ENCODE data around the gene APOBEC3G.
"Not testable (repeated sequence)": the region's sequence is repeated elsewhere in the genome, so short reads cannot be mapped to it uniquely, and the experiment has no call there.

APOBEC3G gene

GRCh38 chr22:39077026-39077840 is at the start of gene APOBEC3G:
APOBEC3G (plus strand) TSS chr22:39077275; CDS start chr22:39077362, 87 bp downstream.
- peak; percentile 27 for DNase-seq (ENCODE audit: low read depth, low spot score)
- in situ Hi-C loops (cut with HindIII; ENCODE audit: low sequenced_read_pairs), result not testable (repeated sequence)

DNA sequence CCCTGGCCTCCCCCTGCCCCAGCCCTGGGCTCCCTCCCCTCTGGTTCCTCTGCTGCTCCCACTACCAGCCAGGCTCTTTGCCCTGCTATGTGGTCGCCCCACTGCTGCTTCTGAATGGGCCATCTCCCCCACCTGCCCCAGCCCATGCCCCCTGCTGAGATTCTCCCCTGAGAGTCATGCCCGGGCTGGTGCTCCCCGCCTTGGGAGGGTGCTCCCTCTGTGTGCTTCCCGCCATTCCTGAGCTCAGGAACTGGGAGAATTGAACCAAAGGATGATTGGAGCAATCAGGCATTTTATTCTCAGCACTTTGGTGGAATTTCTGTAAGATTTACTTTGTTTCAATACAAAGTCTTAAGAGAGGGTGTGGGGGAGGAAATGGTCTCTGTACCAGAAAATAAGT is 49.4 kb upstream of the APOBEC3G start:
- no peak overlapping the region for H3K4me3 ChIP-seq (ENCODE audit: low read depth, low read length)
- TF ChIP-seq, protein P1, sequence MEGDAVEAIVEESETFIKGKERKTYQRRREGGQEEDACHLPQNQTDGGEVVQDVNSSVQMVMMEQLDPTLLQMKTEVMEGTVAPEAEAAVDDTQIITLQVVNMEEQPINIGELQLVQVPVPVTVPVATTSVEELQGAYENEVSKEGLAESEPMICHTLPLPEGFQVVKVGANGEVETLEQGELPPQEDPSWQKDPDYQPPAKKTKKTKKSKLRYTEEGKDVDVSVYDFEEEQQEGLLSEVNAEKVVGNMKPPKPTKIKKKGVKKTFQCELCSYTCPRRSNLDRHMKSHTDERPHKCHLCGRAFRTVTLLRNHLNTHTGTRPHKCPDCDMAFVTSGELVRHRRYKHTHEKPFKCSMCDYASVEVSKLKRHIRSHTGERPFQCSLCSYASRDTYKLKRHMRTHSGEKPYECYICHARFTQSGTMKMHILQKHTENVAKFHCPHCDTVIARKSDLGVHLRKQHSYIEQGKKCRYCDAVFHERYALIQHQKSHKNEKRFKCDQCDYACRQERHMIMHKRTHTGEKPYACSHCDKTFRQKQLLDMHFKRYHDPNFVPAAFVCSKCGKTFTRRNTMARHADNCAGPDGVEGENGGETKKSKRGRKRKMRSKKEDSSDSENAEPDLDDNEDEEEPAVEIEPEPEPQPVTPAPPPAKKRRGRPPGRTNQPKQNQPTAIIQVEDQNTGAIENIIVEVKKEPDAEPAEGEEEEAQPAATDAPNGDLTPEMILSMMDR (IDR thresholded peaks at IDR 0.05; ENCODE audit: low read depth, low read length), result no peak
- no peak for DNase-seq (ENCODE audit: low read depth, low spot score)
- in situ Hi-C loops (cut with HindIII; ENCODE audit: low sequenced_read_pairs), result no loop called here

More at GRCh38 chr22:39077026-39077840, at the start of gene APOBEC3G:
- H3K4me3 ChIP-seq (ENCODE audit: low read depth, low read length), result peak within 1 kb of the TSS; percentile 39

- in situ Hi-C loops (cut with HindIII; ENCODE audit: low sequenced_read_pairs), result no loop called here
- TF ChIP-seq, protein P1 (IDR thresholded peaks at IDR 0.05; ENCODE audit: low read depth, low read length), result no peak
- H3K4me3 ChIP-seq (ENCODE audit: low read depth, low read length), result no peak overlapping the region
- no peak for DNase-seq (ENCODE audit: low read depth, low spot score)
Observed at GRCh38 chr22:39028281-39028680, 48.8 kb upstream of the APOBEC3G start.

DNA sequence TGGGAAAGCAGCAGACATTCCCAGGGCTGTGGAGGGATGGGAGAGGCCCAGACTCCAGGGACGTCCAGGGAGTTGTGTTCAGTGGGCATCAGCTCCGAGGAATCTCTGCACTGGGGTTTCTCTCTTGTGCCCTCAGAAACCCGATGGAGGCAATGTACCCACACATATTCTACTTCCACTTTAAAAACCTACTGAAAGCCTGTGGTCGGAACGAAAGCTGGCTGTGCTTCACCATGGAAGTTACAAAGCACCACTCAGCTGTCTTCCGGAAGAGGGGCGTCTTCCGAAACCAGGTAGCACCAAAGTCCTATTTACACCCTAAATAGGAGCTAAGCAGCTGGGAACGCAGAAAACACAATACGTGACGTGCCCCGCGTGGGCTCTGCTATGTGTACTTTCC is 47.8 kb upstream of the APOBEC3G start:
- no peak overlapping the region for H3K4me3 ChIP-seq (ENCODE audit: low read depth, low read length)
- in situ Hi-C loops (cut with HindIII; ENCODE audit: low sequenced_read_pairs), result no loop called here
- TF ChIP-seq, protein P1 (IDR thresholded peaks at IDR 0.05; ENCODE audit: low read depth, low read length), result no peak
- no peak for DNase-seq (ENCODE audit: low read depth, low spot score)

- H3K4me3 ChIP-seq (ENCODE audit: low read depth, low read length), result no peak overlapping the region
- in situ Hi-C loops (cut with HindIII; ENCODE audit: low sequenced_read_pairs), result no loop called here
- TF ChIP-seq, protein P1 (IDR thresholded peaks at IDR 0.05; ENCODE audit: low read depth, low read length), result no peak
- no peak for DNase-seq (ENCODE audit: low read depth, low spot score)
Observed at GRCh38 chr22:39030705-39031104, 46.4 kb upstream of the APOBEC3G start.

DNA sequence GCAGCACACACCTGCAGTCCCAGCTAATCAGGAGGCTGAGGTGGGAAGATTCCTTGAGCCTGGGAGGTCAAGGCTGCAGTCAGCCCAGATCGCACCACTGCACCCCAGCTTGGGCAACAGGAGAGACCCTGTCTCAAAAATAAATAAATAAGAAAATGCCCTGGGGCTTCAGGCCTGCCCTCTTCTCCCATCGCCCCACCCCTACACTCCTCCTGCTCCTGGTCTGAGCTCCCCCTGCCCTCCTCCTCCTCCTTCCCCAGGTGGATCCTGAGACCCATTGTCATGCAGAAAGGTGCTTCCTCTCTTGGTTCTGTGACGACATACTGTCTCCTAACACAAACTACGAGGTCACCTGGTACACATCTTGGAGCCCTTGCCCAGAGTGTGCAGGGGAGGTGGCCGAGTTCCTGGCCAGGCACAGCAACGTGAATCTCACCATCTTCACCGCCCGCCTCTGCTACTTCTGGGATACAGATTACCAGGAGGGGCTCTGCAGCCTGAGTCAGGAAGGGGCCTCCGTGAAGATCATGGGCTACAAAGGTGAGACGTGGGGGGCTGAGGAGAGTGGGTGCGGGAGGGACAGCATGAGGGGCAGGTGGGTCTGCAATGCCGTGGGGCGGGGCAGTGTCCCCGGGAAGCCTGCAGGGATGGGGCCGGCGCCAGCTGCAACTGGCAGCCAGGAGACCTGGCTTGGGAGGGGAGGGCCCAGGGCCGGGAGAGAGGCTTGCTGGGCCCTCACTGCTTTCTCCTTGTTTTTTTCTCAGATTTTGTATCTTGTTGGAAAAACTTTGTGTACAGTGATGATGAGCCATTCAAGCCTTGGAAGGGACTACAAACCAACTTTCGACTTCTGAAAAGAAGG is 45.4 kb upstream of the APOBEC3G start:
- H3K4me3 ChIP-seq (ENCODE audit: low read depth, low read length); in situ Hi-C loops (cut with HindIII; ENCODE audit: low sequenced_read_pairs); DNase-seq (ENCODE audit: low read depth, low spot score): not testable (repeated sequence)

GRCh38 chr22:39037071-39037470 is 40.0 kb upstream of the APOBEC3G start:
- H3K4me3 ChIP-seq (ENCODE audit: low read depth, low read length); in situ Hi-C loops (cut with HindIII; ENCODE audit: low sequenced_read_pairs); DNase-seq (ENCODE audit: low read depth, low spot score): not testable (repeated sequence)
